ENCODE measurements around the gene NEU2.

GRCh38 chr2:233033672-233034071 is 1.2 kb downstream of the NEU2 start:
- TF ChIP-seq ZFX (IDR thresholded peaks at IDR 0.05) (no peak), RAD21 (IDR thresholded peaks at IDR 0.05; ENCODE audit: low read depth) (no peak), ATF3 (IDR thresholded peaks at IDR 0.05) (no peak), ZBTB33 (IDR thresholded peaks at IDR 0.05; ENCODE audit: extremely low read depth, insufficient replicate concordance, low read length) (no peak), EZH2 (IDR thresholded peaks at IDR 0.05) (no peak)
- TF ChIP-seq, protein P1, sequence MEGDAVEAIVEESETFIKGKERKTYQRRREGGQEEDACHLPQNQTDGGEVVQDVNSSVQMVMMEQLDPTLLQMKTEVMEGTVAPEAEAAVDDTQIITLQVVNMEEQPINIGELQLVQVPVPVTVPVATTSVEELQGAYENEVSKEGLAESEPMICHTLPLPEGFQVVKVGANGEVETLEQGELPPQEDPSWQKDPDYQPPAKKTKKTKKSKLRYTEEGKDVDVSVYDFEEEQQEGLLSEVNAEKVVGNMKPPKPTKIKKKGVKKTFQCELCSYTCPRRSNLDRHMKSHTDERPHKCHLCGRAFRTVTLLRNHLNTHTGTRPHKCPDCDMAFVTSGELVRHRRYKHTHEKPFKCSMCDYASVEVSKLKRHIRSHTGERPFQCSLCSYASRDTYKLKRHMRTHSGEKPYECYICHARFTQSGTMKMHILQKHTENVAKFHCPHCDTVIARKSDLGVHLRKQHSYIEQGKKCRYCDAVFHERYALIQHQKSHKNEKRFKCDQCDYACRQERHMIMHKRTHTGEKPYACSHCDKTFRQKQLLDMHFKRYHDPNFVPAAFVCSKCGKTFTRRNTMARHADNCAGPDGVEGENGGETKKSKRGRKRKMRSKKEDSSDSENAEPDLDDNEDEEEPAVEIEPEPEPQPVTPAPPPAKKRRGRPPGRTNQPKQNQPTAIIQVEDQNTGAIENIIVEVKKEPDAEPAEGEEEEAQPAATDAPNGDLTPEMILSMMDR (IDR thresholded peaks at IDR 0.05 in 2 of 3, conservative IDR thresholded peaks at IDR 0.05 in 1 of 3; ENCODE audit: borderline replicate concordance in 1 of 3, insufficient read depth in 1 of 3, low read depth in 2 of 3, low read length in 2 of 3) = no peak

All from HCT116 (cell line).